Measurements from ENCODE around the gene INPP5K. TPM values are rescaled to one million over a fixed set of nuclear protein-coding genes. Genes with fewer than 3 reads are reported as not detected.

INPP5K gene
- total RNA-seq, 4 donors from 2014 or later = 101 to 172 (median 134) TPM

DNA sequence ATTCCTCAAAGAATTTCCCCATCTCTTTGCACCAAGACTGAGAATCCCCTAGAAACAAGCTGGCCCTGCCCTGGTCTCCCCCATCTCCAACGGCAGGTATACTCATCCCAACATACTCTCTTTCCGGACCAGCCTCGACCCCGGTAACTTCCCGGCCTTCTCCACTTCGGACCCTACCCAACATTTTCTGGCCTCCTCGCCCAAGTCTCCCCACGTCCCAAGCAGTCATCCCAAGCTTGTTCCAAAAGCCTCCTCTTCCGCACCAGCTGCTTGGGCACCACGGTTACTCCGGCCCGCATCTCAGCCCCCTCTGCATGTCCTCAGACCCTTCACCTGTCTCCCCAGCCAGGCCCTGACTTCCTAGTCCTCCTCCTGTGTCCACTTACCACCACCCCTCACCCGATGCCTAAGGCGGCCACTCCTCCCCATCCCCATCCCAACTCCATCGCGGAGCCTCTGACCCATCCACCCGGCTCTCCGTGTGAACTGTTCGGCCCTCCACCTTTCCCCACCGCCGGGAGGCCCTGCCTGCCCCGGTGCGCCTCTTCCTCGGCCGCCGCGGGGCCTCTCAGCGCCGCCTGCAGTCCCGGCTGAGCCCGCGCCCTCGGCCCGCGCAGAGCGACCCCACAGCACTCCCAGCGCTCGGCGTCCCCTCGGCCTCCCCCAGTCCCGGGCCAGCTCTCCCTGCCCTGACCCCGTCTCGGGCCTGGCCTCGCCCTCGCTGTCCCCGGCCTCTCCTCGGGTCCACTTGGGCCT lies 45.2 kb upstream of the INPP5K start:
- no peak for DNase-seq (ENCODE audit: low spot score in 2 of 2)
- TF ChIP-seq POLR2A (IDR thresholded peaks at IDR 0.05) = no peak
- TF ChIP-seq, protein P1, sequence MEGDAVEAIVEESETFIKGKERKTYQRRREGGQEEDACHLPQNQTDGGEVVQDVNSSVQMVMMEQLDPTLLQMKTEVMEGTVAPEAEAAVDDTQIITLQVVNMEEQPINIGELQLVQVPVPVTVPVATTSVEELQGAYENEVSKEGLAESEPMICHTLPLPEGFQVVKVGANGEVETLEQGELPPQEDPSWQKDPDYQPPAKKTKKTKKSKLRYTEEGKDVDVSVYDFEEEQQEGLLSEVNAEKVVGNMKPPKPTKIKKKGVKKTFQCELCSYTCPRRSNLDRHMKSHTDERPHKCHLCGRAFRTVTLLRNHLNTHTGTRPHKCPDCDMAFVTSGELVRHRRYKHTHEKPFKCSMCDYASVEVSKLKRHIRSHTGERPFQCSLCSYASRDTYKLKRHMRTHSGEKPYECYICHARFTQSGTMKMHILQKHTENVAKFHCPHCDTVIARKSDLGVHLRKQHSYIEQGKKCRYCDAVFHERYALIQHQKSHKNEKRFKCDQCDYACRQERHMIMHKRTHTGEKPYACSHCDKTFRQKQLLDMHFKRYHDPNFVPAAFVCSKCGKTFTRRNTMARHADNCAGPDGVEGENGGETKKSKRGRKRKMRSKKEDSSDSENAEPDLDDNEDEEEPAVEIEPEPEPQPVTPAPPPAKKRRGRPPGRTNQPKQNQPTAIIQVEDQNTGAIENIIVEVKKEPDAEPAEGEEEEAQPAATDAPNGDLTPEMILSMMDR (IDR thresholded peaks at IDR 0.05) = no peak
- H3K4me3 ChIP-seq (ENCODE audit: low read depth, poor library complexity, severe bottlenecking) = peak overlapping the region; percentile 76
- 7 to 8% methylated on average over 30 to 37 of the region's 47 CpGs for WGBS, 2 donors
- intact Hi-C loops (cut with DNase I; ENCODE audit: low total_unique reads) = no loop called here

DNA sequence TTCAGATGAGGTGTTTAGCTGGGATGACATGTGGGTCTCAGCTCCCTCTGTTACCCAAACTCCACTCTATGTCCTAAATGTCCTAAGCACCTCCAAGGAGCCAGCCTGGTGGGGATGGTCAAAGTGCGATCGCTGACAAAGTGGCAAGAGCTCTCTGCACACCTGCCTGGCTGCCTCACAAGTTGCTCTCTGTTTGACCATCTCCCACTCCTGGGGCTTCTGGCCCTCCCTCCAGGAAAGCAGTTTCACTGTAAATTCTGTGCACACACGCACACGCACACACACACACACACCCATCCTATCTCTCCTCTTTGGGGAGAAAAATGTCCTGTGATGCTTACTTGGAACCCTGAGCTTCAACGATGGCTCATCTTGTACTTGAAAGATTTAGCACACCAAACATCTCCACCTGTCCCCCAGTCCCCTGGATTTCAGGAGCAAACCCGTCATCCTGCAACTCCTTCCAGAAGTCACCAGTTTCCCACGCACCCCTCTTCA lies 44.5 kb upstream of the INPP5K start:
- intact Hi-C loops (cut with DNase I; ENCODE audit: low total_unique reads) = no loop called here
- no peak for TF ChIP-seq POLR2A (IDR thresholded peaks at IDR 0.05)
- WGBS, 2 donors = 72 to 78% methylated on average over 7 of the region's 7 CpGs
- no peak for DNase-seq (ENCODE audit: low spot score in 2 of 2)
- H3K4me3 ChIP-seq (ENCODE audit: low read depth, poor library complexity, severe bottlenecking) = no peak overlapping the region

DNA sequence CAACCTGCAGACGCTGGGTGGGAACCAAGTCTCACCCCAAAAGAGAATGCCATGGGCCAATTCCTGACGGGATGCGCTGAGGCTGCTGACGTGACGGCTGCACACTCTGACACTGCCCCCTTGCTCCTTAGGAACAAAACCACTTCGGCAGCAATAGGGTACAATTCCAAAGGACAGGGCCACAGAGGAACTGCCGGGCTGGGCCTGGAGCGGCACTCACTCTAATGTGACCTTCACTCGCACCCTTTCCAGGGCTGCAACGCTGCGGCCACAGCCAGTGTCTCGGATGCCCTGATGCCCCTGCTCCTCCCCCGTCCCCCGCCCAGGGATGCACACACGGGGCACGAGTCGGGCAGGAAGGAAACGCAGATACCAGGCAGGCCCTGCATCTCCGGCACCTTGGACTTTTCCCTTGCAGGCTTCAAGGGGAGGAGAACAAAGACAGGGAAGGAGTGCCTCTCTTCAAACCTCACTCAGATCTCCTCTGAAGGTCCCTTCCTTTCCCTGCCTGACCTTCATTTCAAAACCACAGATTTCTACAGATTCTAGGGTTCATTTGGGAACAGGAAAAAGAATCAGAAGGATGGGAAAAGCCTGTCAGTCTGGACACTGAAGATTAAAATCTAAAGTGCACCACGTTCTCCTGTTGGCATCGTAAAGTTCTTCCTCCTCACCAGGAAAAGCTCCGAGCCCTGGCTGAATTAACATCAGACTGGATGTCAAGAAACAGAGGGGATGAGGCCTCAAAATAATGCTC lies 43.9 kb upstream of the INPP5K start:
- no peak for DNase-seq (ENCODE audit: low spot score in 2 of 2)
- no peak for TF ChIP-seq POLR2A (IDR thresholded peaks at IDR 0.05)
- TF ChIP-seq, protein P1 (IDR thresholded peaks at IDR 0.05) = no peak
- WGBS, 2 donors = 53 to 66% methylated on average over 13 to 17 of the region's 22 CpGs
- intact Hi-C loops (cut with DNase I; ENCODE audit: low total_unique reads) = no loop called here
- no peak overlapping the region for H3K4me3 ChIP-seq (ENCODE audit: low read depth, poor library complexity, severe bottlenecking)

DNA sequence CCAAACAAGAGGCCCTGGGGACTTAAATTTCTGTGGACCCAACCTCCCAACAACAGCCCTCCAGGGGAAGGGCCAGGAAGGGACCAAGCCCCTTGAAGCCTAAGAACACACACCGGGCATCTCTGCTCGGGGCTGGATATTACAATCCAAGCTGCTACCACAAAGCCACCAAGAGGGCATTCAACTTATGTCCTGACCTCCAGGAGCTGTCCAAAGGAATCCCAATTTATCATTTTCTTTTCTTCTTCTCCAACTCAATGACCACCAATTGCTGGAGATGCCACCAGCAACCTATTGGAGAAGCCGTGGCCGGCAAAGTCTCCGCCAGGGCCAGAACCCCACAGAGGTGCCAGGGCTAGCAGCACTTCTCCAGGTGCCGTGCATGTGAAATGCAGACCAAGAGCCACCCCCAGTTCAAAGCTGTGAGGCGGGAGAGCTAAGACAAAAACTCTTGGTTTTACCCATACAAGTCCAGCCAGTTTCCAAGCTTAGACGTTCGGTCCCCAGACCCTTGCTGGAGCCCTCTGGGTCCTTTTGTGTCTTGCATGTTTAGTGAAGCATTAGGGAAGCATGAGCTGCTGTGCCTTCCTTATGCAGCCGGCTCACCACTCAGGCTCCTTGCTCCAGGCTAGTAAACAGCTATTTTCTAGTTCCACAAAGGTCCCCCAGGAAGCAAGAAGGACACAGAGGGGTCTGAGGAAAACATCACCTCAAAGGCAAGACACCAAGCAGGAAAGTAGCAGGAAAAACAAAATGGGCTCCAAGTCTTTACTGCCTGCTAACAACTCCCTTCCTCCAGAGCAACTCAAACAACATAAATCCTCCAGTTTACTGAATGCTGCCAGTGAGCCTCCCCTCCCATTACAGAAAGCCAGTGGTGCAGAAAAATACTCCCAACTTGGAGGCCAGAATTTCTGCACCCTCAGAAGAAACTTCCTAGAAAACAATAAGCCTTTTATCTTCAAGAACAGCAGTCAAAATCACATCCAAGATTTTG lies 42.9 kb upstream of the INPP5K start:
- no peak overlapping the region for H3K4me3 ChIP-seq (ENCODE audit: low read depth, poor library complexity, severe bottlenecking)
- intact Hi-C loops (cut with DNase I; ENCODE audit: low total_unique reads) = no loop called here
- TF ChIP-seq, protein P1 (IDR thresholded peaks at IDR 0.05) = no peak
- TF ChIP-seq POLR2A (IDR thresholded peaks at IDR 0.05) = no peak

DNA sequence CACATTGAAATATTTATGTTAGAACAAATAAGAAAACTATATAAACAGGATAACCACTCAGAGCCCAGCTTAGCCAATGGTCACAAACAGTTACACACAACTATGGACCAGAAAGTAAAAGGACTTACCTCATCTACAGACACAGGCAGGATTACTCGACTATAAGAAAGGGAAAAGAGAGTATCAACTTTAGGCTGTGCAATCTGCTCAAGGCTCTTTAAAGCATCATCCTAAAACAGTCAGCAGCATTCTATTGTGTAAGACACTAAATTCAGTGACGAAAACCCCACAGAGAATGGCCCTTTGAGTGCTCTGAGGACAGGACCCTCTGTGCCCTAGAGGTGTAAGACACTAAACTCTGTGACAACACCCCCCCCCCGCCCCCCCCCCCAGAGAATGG lies 42.0 kb upstream of the INPP5K start:
- no peak overlapping the region for H3K4me3 ChIP-seq (ENCODE audit: low read depth, poor library complexity, severe bottlenecking)
- WGBS, 2 donors = 61 to 65% methylated on average over 3 of the region's 3 CpGs
- TF ChIP-seq, protein P1 (IDR thresholded peaks at IDR 0.05) = no peak
- TF ChIP-seq POLR2A (IDR thresholded peaks at IDR 0.05) = no peak
- DNase-seq (ENCODE audit: low spot score in 2 of 2) = no peak
- intact Hi-C loops (cut with DNase I; ENCODE audit: low total_unique reads) = no loop called here

More for the DNA sequence above, 42.9 kb upstream of the INPP5K start:
- 84 to 89% methylated on average over 10 of the region's 10 CpGs for WGBS, 2 donors
- no peak for DNase-seq (ENCODE audit: low spot score in 2 of 2)
